Mesothelial cell of epicardium (in vitro differentiated cells): ENCODE measurements around the gene FLRT2. TPM values are rescaled to one million over a fixed set of nuclear protein-coding genes. Genes with fewer than 3 reads are reported as not detected.

Source experiments
- DNase-seq, 2 experiments: peaks; one replicate each; pipeline ENCODE4 v3.0.0; 2021; ENCODE audit warnings: low spot score in 2 of 2; ENCODE audit not compliant: unreplicated experiment in 2 of 2
- H3K27ac Mint-ChIP-seq: 2 replicates; pipeline ENCODE4 v1.8.0; 2021; ENCODE audit warnings: mixed read lengths
- H3K27me3 Mint-ChIP-seq: 2 replicates; pipeline ENCODE4 v1.8.0; 2021; ENCODE audit warnings: low read depth, mixed read lengths
- H3K36me3 Mint-ChIP-seq: 2 replicates; pipeline ENCODE4 v1.8.0; 2021; ENCODE audit warnings: mixed read lengths
- H3K4me1 Mint-ChIP-seq: 2 replicates; pipeline ENCODE4 v1.8.0; 2021; ENCODE audit warnings: mixed read lengths
- H3K4me3 Mint-ChIP-seq: 2 replicates; pipeline ENCODE4 v1.8.0; 2021; ENCODE audit warnings: mild to moderate bottlenecking, moderate library complexity, mixed read lengths
- H3K9me3 Mint-ChIP-seq: 2 replicates; pipeline ENCODE4 v1.8.0; 2021; ENCODE audit warnings: mixed read lengths
- CTCF ChIP-seq: fragments of 200-600 bp; sonication (generic); IDR thresholded peaks from one replicate; pipeline ENCODE4 v1.5.0; 2021; ENCODE audit warnings: antibody characterized with exemption; ENCODE audit not compliant: unreplicated experiment
- total RNA-seq: library from RNA; stranded (reverse); gene quantifications from 3 replicates; pipeline ENCODE4 v1.2.1, GENCODE V29; 2021

FLRT2 gene
- total RNA-seq, 1 donor from 2014 or later: 150 TPM

- DNase-seq: no peak
- no peak overlapping the region for H3K27ac Mint-ChIP-seq
Observed at GRCh38 chr14:85566603-85567002, 36.7 kb downstream of the FLRT2 start.

DNA sequence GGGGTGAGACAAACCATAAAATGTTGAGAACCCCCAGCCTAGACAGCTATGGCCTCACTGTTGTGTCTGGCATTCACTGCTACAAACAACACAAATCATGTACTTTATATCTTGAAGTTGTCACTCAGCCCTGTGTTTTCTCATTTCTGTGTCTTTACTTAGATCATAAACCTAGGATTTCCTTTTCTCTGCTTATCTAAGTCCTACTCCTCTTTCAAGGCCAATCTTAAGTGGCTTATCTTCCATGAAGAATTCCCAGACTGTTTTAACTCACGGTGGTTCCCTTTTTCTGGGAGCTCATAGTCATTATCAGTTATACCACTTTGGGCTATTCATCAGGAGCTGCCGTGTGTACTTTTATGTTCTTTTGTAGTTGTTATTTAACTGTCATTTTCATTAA lies 42.1 kb downstream of the FLRT2 start:
- DNase-seq: no peak
- TF ChIP-seq CTCF: no peak
- Mint-ChIP-seq H3K4me3 (no peak overlapping the region), H3K27ac (peak overlapping the region; percentile 82), H3K4me1 (peaks cover 65% of the 10 kb centered on the region), H3K9me3 (no peaks in the 10 kb centered on the region), H3K27me3 (no peaks in the 10 kb centered on the region), H3K36me3 (peaks cover 9% of the 10 kb centered on the region)

More at GRCh38 chr14:85566603-85567002, 36.7 kb downstream of the FLRT2 start:
- H3K4me1 Mint-ChIP-seq: peaks cover 39% of the 10 kb centered on the region
- peaks cover 25% of the 10 kb centered on the region for H3K36me3 Mint-ChIP-seq
- no peak overlapping the region for H3K4me3 Mint-ChIP-seq
- no peak for TF ChIP-seq CTCF
- H3K9me3 Mint-ChIP-seq: no peaks in the 10 kb centered on the region
- H3K27me3 Mint-ChIP-seq: no peaks in the 10 kb centered on the region

GRCh38 chr14:85572845-85573244 lies 42.9 kb downstream of the FLRT2 start:
- no peaks in the 10 kb centered on the region for H3K9me3 Mint-ChIP-seq
- TF ChIP-seq CTCF: no peak
- peaks cover 71% of the 10 kb centered on the region for H3K4me1 Mint-ChIP-seq
- peaks cover 11% of the 10 kb centered on the region for H3K36me3 Mint-ChIP-seq
- no peaks in the 10 kb centered on the region for H3K27me3 Mint-ChIP-seq
- peak overlapping the region; percentile 82 for H3K27ac Mint-ChIP-seq
- no peak for DNase-seq
- no peak overlapping the region for H3K4me3 Mint-ChIP-seq

DNA sequence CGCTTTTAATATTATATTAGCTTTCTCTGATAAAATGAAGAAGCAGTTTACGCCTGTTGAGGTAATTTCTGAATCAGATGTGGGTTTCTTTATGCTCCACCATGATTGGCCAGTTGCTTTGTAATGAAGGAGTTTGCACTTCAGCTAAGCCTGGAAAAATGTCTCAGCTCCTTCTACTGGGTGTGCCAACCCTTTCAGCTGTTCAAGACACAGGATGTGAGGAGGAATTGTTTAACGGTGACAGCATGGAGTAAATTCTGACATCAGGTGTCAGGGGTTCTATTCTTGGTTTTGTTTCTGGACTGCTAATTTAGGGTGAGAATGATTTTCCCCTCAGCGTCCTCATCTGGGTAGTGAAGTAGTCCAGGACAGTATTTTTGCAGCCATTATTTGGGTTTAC lies 43.5 kb downstream of the FLRT2 start:
- no peak for TF ChIP-seq CTCF
- no peak for DNase-seq
- Mint-ChIP-seq H3K36me3 (peaks cover 7% of the 10 kb centered on the region), H3K4me1 (peaks cover 74% of the 10 kb centered on the region), H3K4me3 (no peak overlapping the region), H3K27ac (no peak overlapping the region), H3K27me3 (no peaks in the 10 kb centered on the region), H3K9me3 (no peaks in the 10 kb centered on the region)

DNA sequence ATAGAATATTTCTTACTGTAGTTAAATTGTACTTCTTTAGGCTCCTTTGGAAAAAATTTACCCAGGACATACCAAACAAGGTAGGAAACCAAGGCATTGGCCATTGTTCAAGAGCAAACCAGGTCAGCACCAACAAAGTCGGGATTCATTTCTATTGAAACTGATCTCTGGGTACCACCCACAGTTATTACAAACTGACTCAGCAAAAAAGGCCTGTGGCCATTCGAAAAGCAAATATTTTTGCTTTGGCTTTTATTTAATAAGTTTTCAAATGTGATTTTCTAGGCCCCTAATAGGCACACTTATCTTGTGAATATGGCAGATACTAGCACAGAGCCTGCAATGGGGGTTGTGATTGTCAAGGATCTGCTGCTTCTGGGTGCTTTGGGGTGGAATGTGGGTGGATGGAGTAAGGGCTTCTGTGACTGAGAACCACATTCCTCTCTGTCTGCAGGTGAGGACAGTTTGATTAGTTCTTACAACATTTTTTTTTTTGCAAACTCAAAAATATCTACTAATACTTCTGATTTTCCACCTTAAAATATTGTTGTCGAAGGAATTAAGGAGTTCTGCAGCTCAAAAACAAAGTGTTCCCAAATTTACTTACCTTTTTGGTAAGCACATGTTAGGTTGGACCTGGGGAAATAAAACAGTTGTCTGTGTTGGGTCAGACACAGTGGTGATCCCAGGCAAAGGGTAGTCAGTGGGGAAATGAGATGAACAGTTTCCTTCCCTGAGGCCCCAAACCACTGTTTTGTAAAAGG lies 45.1 kb downstream of the FLRT2 start:
- DNase-seq: no peak
- Mint-ChIP-seq H3K27me3 (no peaks in the 10 kb centered on the region), H3K27ac (no peak overlapping the region), H3K4me1 (peaks cover 73% of the 10 kb centered on the region), H3K4me3 (no peak overlapping the region), H3K36me3 (peaks cover 2% of the 10 kb centered on the region), H3K9me3 (no peaks in the 10 kb centered on the region)
- no peak for TF ChIP-seq CTCF
